ENCODE measurements around the gene NELFA.

The NELFA gene

DNA sequence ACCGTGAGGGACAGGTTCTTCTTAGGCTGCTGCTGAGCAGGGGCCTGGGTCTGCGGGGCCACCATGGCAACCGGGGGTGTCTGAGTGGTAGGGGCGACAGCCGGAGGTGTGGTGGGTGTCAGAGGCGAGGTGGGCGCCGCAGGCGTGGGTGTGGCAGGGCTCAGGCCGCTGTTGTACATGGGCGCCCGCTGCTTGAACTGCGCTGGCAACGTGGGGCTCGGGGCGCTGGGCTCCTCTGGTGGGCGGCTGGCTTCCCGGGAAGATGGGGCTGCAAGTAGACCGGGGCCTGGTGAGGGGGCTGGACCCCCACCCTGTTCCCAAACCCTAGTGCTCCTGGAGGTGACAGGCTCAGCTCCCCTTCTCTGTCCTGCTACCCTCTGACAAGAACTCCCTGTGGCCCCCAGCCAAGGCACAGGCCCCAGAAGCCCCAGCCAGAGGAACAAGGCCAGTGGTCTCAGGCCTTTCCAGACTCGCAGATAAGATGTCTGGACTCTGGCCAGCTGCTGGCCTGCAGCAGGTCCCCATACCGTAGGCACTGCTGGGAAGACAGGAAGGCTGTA, 24.8 kb downstream of the NELFA start:
- H4K20me1 ChIP-seq (ENCODE audit: low read depth, low read length) = peaks cover 4% of the 10 kb centered on the region; the same call in 1 of the 2 replicates
- H3K4me3 ChIP-seq (ENCODE audit: insufficient read depth, low read length, poor library complexity, severe bottlenecking) = no peak overlapping the region
- no peak overlapping the region for H3K27ac ChIP-seq (ENCODE audit: low read depth, low read length)
- no peaks in the 10 kb centered on the region for H3K27me3 ChIP-seq (ENCODE audit: low read length)
- H3K9ac ChIP-seq (ENCODE audit: low read length) = no peak overlapping the region
- H3K9me2 ChIP-seq (replicated peaks; ENCODE audit: insufficient read depth, low read length) = no peaks in the 10 kb centered on the region
- H2AFZ ChIP-seq (ENCODE audit: low read depth, low read length, severe bottlenecking) = no peak overlapping the region
- TF ChIP-seq EZH2phosphoT487 (conservative IDR thresholded peaks at IDR 0.05; ENCODE audit: low read length) = no peak
- peaks cover 26% of the 10 kb centered on the region for H3F3A ChIP-seq (ENCODE audit: insufficient read depth)
- peaks cover 10% of the 10 kb centered on the region for H3K36me3 ChIP-seq (ENCODE audit: low read length)
- H3K4me2 ChIP-seq (ENCODE audit: low read depth, low read length, poor library complexity, severe bottlenecking) = no peak overlapping the region
- no peaks in the 10 kb centered on the region for H3K79me2 ChIP-seq (ENCODE audit: insufficient read depth, low read length)
- H3K9me3 ChIP-seq (ENCODE audit: insufficient read depth, low read length) = no peaks in the 10 kb centered on the region

DNA sequence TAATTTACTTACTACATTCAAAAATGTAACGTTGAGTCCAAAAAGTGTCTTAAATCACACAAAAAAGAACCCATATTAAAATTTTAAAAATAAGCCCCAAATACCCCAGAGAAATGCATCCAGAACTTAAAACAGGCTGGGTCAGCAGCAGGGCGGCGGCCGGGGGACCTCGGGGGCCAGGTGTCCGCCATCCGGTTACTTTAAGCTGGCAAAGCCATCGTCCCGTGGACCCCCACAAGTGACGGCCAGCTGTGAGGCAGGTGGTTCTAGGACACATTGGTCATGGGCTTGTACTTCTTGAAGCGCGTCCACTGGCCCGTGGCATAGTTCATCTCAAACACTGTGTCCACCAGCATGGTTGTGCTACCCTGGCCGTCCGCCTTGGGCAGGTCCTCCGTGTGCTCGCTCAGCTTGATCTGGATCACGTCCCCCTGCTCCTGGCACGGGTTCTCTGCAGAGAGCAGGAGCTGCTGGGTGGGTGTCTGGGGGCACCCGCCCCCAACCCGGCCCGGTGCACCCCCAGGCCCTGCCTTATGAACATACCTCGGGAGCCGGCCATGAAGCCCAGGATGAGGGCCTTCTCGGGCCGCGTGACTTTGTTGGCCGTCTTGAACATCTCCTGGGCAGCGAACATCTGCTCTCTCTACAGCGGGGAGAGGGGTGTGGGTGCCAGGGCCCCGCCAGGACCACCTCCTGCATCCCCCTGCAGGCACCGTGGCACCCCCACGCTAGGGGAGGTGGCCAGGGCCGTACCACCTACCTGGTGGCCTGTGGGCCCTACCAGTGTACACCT, 25.5 kb downstream of the NELFA start:
- H2AFZ ChIP-seq (ENCODE audit: low read depth, low read length, severe bottlenecking) = no peak overlapping the region
- H3F3A ChIP-seq (ENCODE audit: insufficient read depth) = peaks cover 26% of the 10 kb centered on the region
- TF ChIP-seq EZH2phosphoT487 (conservative IDR thresholded peaks at IDR 0.05; ENCODE audit: low read length) = no peak
- TF ChIP-seq, protein P1, sequence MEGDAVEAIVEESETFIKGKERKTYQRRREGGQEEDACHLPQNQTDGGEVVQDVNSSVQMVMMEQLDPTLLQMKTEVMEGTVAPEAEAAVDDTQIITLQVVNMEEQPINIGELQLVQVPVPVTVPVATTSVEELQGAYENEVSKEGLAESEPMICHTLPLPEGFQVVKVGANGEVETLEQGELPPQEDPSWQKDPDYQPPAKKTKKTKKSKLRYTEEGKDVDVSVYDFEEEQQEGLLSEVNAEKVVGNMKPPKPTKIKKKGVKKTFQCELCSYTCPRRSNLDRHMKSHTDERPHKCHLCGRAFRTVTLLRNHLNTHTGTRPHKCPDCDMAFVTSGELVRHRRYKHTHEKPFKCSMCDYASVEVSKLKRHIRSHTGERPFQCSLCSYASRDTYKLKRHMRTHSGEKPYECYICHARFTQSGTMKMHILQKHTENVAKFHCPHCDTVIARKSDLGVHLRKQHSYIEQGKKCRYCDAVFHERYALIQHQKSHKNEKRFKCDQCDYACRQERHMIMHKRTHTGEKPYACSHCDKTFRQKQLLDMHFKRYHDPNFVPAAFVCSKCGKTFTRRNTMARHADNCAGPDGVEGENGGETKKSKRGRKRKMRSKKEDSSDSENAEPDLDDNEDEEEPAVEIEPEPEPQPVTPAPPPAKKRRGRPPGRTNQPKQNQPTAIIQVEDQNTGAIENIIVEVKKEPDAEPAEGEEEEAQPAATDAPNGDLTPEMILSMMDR (IDR thresholded peaks at IDR 0.05; ENCODE audit: insufficient read depth, low read length, poor library complexity, severe bottlenecking) = no peak
- no peak overlapping the region for H3K4me2 ChIP-seq (ENCODE audit: low read depth, low read length, poor library complexity, severe bottlenecking)
- no peak overlapping the region for H3K27ac ChIP-seq (ENCODE audit: low read depth, low read length)
- H3K36me3 ChIP-seq (ENCODE audit: low read length) = peaks cover 13% of the 10 kb centered on the region
- H4K20me1 ChIP-seq (ENCODE audit: low read depth, low read length) = peaks cover 4% of the 10 kb centered on the region; the same call in 1 of the 2 replicates
- no peaks in the 10 kb centered on the region for H3K27me3 ChIP-seq (ENCODE audit: low read length)
- no peaks in the 10 kb centered on the region for H3K9me2 ChIP-seq (replicated peaks; ENCODE audit: insufficient read depth, low read length)
- H3K9me3 ChIP-seq (ENCODE audit: insufficient read depth, low read length) = no peaks in the 10 kb centered on the region
- no peaks in the 10 kb centered on the region for H3K79me2 ChIP-seq (ENCODE audit: insufficient read depth, low read length)
- H3K9ac ChIP-seq (ENCODE audit: low read length) = no peak overlapping the region
- H3K4me3 ChIP-seq (ENCODE audit: insufficient read depth, low read length, poor library complexity, severe bottlenecking) = no peak overlapping the region

DNA sequence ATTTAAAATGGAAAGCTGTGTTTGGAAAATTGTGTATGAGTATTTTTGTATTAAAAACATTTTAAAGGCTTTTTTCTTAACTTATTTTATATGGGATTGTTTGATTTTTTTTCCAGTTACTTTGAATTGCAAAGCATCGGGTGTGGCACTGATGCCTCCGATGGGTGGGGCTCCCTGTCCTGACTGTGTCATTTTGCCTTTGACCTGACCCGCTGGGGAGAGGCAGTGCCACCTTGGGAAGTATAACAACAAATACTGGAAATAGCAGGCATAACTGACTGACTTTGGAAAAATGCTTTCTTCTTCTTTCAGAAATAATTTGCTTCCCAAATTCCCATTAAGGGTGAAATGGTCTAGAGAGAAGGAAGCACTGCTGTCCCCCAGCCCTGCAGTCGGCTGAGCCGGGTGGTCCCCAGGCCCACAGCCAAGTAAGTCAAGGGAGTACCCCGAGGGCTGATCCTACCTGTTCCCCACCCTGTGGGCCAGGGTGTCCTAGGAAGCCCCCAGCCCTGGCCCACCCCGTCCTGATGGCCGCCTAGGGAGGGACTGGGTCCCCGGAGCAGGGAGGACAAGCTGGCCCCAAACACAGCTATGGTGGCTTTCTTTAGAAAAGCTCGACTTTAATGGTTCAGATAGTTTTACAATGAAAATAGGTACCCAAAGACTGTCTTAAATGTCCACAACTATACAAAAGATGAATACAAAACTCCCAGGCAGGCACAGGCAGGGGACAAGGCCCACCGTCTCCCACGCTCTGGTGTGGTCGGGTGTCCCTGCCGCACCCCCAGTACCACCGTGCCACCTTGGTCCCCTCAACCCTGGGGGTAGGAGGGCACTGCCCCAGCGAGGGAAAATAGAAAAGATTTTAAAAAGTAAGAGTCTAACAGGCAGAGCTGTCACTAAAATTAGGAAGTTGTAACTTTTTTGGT, 26.4 kb downstream of the NELFA start:
- Histone ChIP-seq H3K79me2 (ENCODE audit: insufficient read depth, low read length) (no peaks in the 10 kb centered on the region), H3K9me3 (ENCODE audit: insufficient read depth, low read length) (no peaks in the 10 kb centered on the region), H3F3A (ENCODE audit: insufficient read depth) (peaks cover 26% of the 10 kb centered on the region), H3K9me2 (replicated peaks; ENCODE audit: insufficient read depth, low read length) (no peaks in the 10 kb centered on the region), H3K4me3 (ENCODE audit: insufficient read depth, low read length, poor library complexity, severe bottlenecking) (no peak overlapping the region), H3K9ac (ENCODE audit: low read length) (no peak overlapping the region), H2AFZ (ENCODE audit: low read depth, low read length, severe bottlenecking) (no peak overlapping the region), H3K36me3 (ENCODE audit: low read length) (peaks cover 15% of the 10 kb centered on the region), H3K4me2 (ENCODE audit: low read depth, low read length, poor library complexity, severe bottlenecking) (no peak overlapping the region), H4K20me1 (ENCODE audit: low read depth, low read length) (peaks cover 4% of the 10 kb centered on the region; the same call in 1 of the 2 replicates), H3K27ac (ENCODE audit: low read depth, low read length) (no peak overlapping the region), H3K27me3 (ENCODE audit: low read length) (no peaks in the 10 kb centered on the region)
- TF ChIP-seq, protein P1 (IDR thresholded peaks at IDR 0.05; ENCODE audit: insufficient read depth, low read length, poor library complexity, severe bottlenecking) = no peak
- no peak for TF ChIP-seq EZH2phosphoT487 (conservative IDR thresholded peaks at IDR 0.05; ENCODE audit: low read length)

Measured in SU-DHL-6 (cell line).